ENCODE measurements around the gene TPM1.
"Not testable (repeated sequence)": the region's sequence is repeated elsewhere in the genome, so short reads cannot be mapped to it uniquely, and the experiment has no call there.

The TPM1 gene

DNA sequence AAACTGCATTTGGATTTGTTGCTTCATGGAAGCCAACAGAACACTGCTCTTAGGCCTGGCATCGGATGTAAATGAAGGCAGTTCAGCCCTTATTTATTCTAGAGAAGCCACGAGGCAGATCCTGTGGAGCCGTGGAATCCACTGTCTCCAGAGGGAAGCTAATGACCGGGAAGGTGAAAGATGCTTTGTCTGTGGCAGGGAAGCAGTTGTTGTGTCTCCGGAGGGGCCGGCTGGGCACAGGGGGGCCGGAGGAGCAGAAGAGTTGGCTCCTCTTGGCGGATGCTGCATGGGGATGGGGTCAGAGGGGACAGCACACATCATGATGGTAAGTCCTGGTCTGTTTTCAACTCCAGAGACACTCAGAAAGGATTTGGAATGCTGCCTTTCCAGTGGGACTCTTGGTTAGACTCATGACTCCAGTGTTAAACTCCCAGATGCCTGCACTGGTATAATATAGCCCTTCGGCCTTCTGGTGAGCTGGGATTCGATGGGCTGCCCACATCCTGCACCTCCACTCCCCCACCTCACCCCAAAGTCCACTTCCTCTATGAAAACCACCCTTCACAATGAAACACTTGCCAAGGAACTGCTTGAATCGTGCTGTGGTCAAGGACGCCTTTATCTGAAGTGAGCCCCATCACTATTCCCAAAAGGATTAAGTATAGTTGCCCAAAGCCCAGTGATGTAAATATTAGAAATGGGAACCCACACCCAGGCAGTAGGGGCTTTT lies 33.6 kb downstream of the TPM1 start:
- DNase-seq, result no peak

DNA sequence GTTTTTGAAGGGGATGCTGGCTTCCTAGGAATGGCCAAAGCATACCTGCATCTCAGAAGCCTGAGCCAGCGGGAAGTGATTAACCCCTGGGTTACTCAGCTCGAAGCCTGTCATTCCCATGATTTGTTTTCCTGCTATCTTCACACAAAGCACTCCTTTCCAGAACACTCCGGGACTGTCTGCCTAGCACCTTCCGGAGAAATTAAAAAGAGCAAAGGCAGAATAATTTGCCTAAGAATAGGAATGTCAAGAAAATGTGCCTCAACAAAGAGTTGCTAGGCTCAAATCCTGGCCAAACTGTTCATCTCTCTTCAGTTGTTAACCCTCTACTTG lies 34.1 kb downstream of the TPM1 start:
- DNase-seq, result no peak

DNA sequence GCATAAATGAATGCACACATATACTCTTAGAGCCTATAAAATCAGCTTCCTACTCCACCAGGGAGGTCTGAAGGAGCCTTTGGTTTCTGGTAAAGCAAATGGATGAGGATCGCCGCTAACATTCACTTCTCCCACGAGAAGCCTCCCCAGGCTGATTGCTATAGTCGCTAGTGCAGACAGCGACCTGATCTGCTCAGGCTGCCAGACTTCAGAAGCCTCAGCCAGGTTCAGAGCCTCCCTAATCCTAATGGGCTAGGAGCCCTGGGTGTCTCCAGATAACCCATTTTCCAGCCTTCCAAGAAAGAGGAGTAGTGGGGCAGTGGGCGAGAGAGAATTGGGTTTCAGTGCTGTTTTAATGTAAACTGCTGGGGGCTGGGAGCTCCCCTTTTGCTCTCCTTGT lies 35.4 kb downstream of the TPM1 start:
- no peak for DNase-seq

DNA sequence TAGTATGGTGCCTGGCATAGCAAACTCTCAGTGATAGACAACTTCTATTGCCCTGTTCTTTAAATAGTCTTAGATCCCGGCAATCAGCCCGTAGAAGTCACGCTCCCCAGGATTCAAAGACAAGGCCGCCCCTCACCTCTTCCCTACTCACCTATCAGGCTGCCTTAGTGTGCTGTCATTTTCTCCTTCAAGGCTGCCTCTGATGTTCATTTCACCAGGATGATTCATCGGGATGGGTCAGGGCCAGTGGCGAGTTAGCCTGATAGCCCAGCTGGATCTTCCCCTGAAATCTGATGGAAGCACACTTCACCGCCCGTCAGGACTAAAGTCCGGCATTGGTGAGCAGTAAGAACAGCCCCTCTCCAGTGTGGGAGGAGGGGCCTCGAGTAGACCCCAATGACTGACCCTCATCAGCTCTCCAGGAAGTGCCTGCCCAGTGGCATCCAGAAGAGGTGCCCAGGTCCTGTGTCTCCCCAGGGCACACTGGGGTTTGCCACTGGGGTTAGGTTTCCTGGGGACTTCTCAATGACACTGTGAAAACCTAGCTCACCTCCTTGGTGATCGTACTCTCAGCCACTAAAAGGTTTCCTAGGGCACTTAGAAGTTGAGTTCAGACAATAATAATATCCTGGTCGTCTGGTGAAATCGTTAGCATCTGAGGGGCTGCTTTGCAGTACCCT lies 37.5 kb downstream of the TPM1 start:
- no peak for DNase-seq

DNA sequence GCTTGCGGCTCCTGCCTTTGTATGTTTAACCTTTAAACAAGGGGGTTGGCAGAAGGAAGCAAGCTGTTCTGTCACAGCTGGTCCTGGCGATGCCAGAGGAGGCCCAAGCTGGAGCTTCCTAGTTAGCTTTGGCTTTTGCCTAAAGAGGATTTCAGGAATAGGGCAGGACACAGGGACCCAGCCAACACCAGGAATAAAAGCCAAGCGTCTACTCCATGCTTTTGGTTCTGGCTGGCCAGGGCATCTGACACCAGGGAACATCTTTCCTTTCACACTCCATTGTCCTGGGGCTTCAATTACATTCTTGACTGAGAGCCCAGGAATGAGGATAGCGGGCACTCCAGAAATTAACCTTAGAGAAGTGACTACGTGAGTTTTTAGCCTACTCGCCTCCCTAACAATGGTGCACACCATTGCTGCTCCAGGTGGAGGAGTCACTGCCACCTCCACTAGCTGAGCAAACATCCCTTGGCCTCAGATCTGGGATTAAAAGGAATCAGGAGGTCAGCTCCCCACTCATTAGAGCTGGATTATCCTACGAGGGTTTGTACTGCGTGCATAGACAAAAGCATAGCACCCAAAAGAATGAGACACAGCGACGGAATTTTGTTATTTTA lies 38.2 kb downstream of the TPM1 start:
- DNase-seq, result no peak

DNA sequence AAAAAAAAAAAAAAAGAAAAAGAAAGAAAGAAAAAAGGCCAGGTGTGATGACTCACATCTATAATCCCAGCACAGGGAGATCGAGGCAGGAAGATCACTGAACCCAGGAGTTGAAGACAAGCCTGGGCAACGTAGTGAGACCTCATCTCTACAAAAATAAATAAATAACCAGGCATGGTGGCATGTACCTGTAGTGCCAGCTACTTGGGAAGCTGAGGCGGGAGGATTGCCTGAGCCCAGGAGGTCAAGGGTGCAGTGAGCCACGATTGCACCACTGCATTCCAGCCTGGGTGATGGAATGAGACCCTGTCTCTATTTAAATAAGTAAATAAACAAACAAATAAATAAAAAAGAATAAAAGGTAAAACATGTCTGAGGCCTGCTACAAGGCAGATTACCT lies 39.8 kb downstream of the TPM1 start:
- DNase-seq, result no peak

DNA sequence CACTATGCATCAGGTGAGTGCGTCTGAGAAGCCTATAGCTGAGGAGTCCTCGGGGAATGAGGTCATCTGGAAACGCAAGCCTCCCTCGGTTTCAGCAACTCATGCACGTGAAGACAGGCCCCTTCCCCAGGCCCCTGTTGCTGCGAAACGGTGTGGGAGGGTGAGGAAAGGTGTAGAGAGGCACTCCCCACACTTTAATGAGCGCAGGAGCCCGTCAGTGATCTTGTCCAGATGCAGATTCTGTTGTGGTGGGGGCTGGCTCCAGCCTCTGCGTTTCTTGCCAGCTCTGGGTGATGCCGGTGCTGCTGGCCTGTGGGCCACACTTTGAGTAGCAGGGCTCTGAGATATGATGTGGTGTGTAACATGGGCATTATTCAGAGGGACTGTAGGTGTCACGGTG lies 40.5 kb downstream of the TPM1 start:
- no peak for DNase-seq

DNA sequence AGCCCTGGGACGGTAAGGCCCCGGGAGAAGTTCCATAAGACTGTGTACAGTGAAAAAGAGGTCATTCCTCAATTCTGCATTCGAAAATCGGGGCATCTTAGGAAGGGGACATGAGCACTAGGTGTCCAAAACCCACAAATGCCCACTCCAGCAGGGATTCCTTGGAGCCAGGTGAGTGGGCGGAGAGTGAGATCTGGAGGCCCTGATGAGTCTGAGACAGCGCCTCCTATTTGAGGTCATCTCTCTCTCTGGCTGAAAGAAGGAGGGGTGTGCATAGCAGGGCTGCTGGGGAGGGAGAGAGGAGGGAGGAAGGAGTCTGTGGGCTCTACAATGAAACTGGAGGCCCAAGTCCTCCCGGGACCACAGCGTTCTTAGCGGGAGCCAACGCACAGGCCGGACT lies 41.0 kb downstream of the TPM1 start:
- no peak for DNase-seq

DNA sequence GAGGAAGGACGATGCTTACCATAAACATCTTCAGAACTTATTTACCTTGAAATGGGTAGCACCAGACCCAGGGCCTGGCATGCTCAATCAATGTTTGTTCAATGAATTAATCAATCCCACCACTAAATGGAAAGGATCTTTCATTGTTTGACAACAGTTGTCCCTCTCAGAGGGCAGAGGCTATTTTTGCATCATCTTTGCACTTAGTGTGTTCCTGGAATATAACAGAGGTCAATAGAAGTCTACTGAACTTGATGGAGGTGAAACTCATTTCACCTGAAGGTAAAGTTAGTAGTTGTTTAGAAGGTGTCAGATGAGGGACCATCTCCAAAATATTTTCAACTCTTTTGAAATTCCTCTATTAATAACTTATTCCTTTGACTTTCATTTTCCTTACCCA lies 42.3 kb downstream of the TPM1 start:
- no peak for DNase-seq

DNA sequence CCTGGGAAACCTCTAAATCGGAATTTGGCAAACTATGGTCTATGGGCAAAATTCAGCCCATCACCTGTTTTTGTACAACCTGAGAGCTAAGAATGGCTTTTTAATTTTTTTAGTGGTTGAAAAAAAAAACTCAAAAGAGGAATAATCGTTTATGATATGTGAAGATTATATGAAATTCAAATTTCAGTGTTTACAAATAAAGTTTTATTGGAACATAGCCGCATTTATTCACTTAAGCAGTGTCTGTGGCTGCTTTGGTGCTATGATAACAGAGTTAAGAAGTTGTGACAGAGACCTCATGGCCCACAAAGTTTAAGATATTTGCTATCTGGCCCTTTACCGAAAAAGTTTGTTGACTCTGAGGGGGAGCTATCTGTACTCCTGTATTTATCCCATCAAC lies 42.7 kb downstream of the TPM1 start:
- no peak for DNase-seq

DNA sequence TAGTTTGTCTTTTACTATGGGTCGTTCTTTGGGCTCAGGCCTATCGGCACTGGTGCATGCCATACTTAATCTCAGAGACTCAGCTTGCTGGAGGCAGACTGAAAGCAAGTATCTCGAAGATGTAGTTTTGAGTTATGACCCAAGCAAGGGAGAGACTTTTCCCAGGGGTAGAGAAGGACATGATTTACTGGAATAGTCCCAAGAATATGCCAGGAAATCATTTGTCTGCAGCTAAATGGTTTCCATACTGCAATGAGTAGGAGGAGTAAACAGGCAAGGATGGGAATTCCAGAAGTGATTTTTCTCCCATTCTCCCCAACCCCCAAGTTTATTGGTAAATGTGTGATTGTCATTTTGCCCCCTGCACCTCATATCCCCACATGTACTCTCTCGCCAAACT lies 43.7 kb downstream of the TPM1 start:
- no peak for DNase-seq

DNA sequence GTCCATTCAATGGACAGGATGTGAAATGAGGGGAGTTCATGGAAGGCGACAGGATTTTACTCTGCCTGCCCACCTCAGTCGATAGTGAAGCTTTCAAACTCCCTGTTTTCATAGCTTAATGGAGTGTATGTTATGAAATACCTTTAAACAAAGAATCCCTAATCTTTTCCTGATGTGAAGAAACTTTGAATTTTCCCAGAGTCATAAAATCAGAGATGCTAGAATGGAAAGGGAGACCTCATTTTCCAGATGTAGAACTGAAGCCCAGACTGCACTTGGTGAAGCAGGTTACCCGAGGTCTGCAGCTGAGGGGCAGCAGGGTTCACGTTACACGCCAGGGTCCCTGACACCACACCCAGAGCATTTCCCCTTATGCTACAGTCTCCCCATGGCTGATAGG lies 44.4 kb downstream of the TPM1 start:
- no peak for DNase-seq

DNA sequence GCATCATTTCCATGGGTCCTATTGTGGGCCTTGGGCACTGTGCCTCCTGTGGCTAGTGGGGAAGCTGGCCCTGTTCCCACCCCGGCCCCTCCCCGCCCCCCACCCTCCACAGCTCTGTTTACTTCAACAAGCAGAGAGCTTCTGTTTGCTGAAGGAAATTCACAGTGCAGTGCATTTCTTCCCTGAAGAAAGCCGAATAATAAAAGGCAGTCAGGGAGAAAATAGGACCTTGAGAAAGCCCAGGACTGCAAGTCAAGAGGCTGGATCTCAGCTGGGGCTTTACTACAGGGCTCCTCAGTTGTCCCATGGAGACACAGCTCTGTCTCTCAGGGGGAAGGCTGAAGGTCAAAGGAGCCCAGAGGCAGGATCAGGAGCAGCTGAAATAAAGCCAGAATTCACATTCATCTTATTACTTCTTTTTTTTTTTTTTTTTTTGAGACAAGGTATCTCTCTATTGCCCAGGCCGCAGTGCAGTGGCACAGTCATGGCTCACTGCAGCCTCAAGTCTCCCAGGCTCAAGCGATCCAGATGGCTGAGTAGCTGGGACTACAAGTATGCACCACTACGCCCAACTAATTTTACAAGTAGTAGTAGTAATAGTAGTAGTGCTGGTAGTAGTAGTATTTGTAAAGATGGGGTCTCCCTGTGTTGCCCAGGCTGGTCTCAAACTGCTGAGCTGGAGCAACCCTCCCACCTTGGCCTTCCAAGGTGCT lies 46.1 kb downstream of the TPM1 start:
- no peak for DNase-seq

DNA sequence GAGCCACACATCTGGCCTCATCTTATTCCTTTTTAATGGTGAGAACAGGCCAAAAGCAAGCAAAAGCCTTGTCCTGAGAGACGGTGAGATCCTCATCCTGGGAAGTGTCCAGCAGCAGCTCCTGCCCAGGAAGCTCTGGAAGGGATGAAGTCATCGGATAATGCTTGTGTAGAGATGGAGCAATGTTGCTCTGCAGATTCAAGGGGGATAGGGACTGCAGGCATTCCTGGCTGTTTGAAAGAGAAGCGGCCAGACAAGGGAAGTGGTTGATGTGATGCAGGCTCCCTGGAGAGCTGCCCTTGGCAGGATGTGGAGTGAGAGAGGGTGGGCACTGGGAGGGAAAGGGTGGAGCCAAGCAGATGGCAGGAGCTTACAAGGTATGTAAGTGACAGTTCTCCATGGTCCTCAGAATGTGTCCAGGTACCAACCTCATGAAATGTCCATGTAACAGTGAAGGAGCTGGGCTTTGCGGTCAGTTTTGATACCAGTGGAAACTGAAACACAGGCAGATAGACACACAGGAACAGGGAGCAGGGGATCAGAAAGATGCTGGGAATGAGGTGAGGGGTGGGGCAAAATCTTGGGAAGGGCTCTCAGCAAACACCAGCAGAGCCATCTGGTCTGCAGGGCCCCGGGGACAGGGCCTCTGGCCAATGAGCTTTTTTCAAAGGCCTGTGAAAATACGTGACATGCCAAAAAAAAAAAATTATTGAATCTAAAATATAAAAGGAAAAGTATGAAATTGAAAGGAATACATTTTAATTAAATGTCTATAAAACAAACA lies 46.9 kb downstream of the TPM1 start:
- DNase-seq, result no peak

DNA sequence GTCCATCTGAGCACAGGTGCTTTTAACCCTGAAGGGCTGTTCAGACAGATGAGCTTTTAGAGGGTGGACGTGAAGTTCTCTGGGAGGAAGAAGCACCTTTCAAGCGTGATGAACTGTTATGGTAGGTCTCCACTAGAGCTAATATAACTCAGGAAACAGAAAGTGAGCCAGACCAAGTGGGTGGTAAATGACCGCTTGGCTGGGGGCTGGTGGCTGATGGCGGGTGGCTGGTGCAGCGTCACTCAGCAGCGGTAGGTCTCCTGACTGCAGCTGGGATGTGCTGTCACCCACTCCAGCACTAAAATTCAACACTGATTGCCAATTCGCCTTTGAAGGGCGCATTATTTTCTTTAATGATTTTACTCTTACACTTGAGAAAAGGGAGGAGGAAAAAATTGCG lies 47.9 kb downstream of the TPM1 start:
- peak in 1 of 2 experiments; percentile 2 for DNase-seq

DNA sequence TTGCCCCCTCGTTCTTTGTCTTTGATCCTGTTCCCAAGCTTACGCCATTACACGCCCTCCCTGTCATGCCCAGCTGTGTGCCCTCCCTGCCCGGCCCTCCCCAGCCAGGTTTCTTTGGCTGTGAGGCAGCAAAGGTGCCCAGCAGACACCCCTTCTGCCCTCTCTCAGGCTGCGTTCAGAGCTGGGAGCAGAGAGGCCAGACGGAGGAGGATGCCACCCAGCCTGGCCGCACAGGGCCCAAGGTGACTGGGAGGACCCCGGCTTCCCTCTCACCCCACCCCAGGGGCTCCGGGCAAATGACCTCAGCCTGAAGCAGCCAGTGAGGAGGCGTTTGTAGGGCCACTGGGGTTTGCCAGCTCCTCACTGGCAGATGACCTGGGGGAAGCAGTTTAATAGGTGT lies 48.3 kb downstream of the TPM1 start:
- no peak for DNase-seq

DNA sequence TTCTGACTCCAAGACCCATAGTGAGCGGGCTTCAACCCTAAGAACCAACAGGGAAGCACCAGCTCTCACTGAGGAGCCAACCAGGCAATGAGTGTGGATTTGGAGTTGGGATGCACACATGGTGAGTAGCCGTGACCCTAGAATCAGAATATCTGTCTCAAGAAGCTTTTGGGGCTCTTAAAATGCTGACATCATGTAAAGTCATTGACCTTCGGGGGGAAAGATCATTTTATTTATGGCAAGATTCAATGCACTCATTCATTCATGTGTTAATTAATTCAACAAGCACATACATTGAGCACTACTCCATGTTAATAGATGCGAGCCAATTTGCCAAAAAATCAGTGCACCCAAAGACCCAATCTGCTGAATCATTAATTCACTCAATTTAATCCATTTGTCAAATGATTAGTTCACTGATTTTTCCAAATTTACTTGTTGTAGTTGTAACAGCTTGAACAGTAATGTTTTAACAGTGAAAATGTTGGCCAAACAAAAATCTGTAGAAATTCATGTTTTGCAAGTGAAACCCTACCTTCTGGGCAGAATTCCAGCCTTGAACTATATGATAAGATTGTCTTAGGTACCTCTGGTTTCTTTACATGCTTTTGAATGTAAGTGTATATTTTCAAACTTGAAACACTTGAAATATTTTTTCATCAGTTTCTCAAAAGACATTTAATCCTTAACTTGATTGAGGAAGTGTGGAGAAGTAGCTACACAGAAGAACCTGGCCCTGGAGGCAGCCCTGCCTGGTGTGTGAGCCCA lies 49.3 kb downstream of the TPM1 start:
- no peak for DNase-seq

DNA sequence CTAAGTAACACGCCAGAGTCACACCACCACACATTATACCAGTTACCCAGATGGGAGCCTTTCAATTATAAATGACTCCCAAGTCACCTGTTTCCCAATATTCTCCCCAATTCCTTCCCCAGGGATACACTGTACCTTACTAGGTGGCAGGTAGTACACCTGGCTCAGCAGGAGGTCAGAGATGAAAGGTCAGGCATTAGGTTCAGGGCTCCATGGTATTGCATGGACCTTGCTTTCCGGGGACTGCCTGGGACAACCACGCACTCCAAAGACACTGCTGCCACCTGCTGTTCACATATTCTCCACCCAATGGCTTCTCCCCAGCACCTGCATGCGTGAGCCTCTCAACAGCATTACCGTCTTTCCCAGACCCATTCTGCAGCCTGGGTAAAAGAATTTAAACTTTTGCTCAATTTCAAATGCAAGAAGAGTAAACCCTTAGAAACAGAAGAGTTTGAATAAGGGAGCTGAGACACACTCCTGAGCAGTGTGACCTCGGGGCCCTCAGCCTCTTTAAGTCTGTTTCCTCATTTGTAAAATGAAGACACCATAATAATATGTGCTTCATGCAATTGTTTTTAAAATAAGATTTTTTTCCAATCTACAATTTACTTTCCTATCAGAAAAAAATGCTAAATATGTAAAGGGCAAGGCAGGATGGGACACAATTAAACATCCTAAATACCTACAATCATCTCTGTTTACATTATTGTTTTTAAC lies 51.1 kb downstream of the TPM1 start:
- DNase-seq, result peak; percentile 12 to 36

DNA sequence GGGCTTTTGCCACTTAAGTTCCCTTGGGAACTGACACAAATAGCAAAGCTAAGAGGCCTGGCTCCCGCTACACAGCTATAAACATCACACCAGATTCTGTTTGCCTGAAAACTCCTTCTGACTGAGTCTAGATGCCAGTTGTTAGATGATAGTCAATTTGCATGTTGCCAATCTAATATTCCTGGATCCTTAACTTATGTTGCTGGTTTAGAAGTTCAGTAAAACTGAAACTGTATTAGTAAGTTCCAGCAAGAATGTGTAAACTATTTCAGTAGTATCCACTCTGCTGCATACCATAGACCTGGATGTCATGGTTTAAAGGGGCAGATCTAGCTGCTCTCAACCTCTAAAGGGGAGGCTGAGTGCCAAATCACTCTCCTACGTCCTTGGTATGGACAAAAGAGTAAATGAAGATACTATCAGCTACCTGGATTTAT lies 52.0 kb downstream of the TPM1 start:
- DNase-seq, result no peak

DNA sequence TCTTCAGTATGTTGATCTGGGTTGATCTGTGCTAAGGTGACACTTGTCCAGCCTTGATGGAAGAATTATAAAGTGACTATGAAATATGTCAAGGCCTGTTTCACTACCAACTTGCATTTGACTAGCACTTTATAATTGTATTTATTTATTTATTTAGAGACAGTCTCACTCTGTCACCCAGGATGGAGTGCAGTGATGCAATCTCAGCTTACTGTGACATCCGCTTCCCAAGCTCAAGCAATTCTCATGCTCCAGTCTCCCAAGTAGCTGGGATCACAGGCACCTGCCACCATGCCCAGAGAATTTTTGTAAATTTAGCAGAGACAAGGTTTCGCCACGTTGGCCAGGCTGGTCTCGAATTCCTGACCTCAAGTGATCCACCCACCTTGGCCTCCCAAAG lies 53.6 kb downstream of the TPM1 start:
- DNase-seq, result no peak

DNA sequence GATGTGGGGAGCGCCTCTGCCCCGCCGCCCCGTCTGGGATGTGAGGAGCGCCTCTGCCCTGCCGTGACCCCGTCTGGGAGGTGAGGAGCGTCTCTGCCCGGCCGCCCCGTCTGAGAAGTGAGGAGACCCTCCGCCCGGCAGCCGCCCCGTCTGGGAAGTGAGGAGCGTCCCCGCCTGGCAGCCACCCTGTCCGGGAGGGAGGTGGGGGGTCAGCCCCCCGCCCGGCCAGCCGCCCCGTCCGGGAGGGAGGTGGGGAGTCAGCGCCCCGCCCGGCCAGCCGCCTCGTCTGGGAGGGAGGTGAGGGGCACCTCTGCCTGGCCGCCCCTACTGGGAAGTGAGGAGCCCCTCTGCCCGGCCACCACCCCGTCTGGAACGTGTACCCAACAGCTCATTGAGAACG lies 56.4 kb downstream of the TPM1 start:
- not testable (repeated sequence) for DNase-seq

DNA sequence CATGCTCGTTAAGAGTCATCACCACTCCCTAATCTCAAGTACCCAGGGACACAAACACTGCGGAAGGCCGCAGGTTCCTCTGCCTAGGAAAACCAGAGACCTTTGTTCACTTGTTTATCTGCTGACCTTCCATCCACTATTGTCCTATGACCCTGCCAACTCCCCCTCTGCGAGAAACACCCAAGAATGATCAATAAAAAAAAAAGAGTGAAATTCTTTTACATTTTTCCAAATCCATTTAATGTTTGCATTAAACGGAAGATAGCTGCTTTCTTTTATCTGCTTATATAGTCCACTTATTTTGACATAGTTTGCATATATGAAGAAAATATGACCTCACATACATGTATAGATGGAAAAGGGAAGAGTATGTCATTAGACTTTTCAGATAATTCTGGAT lies 57.0 kb downstream of the TPM1 start:
- DNase-seq, result not testable (repeated sequence)

Measured in NCI-H187 (cell line).